ENCODE measurements around the gene RPS6KA2. TPM values are rescaled to one million over a fixed set of nuclear protein-coding genes. Genes with fewer than 3 reads are reported as not detected.

Gene RPS6KA2
- total RNA-seq, 3 donors from 2014 or later, result 8.6 to 21.3 (median 18.7) TPM

DNA sequence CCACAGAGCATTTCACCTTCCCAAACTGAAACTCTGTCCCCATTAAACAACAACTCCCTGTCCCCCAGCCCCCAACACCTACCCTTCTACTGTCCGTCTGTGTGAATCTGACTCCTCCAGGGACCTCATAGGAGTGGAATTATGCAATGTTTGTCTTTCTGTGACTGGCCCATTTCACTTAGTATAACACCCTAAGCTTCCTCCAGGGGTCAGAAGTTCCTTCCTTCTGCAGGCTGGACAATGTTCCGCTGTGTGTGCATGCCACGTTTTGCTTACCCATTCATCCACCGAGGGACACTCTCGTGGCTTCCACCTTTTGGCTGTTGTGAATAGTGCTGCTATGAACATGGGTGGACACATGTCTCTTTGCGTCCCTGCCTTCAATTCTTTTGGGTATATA lies 206.7 kb downstream of the RPS6KA2 start:
- no peak for TF ChIP-seq CTCF (IDR thresholded peaks at IDR 0.05)
- intact Hi-C loops (cut with DNase I, micrococcal nuclease), result no loop called here
- Histone ChIP-seq H3K36me3 (ENCODE audit: low read depth) (no peaks in the 10 kb centered on the region), H3K9me3 (no peaks in the 10 kb centered on the region), H3K4me3 (no peak overlapping the region), H3K4me1 (ENCODE audit: low read depth) (no peaks in the 10 kb centered on the region)
- no peak for ATAC-seq
- no peak for DNase-seq

GRCh38 chr6:166419717-166420116 lies 207.3 kb downstream of the RPS6KA2 start:
- ATAC-seq (no peak), DNase-seq (no peak)
- Histone ChIP-seq H3K36me3 (ENCODE audit: low read depth) (no peaks in the 10 kb centered on the region), H3K9me3 (no peaks in the 10 kb centered on the region), H3K4me3 (no peak overlapping the region), H3K4me1 (ENCODE audit: low read depth) (no peaks in the 10 kb centered on the region)
- TF ChIP-seq CTCF (IDR thresholded peaks at IDR 0.05), result no peak
- intact Hi-C loops (cut with DNase I, micrococcal nuclease), result no loop called here

DNA sequence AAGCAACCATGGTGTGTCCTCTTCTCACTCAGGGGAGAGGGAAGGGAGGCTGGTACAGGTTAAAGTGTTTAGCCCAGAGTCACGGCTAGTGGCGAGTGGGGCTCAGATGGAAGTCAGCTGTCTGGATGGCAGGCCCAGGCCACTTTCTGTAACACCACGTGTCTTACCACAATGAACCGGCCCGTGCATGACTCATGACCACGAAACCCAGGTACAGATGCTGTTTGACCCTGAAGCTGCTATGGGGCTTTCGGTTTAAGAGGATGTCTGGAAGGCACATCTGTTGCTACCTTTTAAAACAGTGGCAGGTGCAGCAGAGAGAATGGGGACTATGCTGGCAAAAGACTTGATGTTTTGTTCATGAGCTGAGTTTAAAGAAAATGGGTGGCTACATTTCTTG lies 207.8 kb downstream of the RPS6KA2 start:
- DNase-seq, result peak in 1 of 3 donors; percentile 38
- intact Hi-C loops (cut with DNase I, micrococcal nuclease), result no loop called here
- ATAC-seq, result peak; percentile 70

GRCh38 chr6:166418691-166419143 lies 208.3 kb downstream of the RPS6KA2 start:
- H3K36me3 ChIP-seq (ENCODE audit: low read depth), result no peaks in the 10 kb centered on the region
- ATAC-seq, result peak; percentile 29
- no peak overlapping the region for H3K4me3 ChIP-seq
- intact Hi-C loops (cut with DNase I, micrococcal nuclease), result no loop called here
- H3K9me3 ChIP-seq, result no peaks in the 10 kb centered on the region
- TF ChIP-seq CTCF (IDR thresholded peaks at IDR 0.05), result no peak
- DNase-seq, result peak in 1 of 3 donors; percentile 17
- H3K4me1 ChIP-seq (ENCODE audit: low read depth), result no peaks in the 10 kb centered on the region

More for the DNA sequence above, 207.8 kb downstream of the RPS6KA2 start:
- TF ChIP-seq CTCF (IDR thresholded peaks at IDR 0.05), result no peak
- Histone ChIP-seq H3K4me3 (no peak overlapping the region), H3K36me3 (ENCODE audit: low read depth) (no peaks in the 10 kb centered on the region), H3K4me1 (ENCODE audit: low read depth) (no peaks in the 10 kb centered on the region), H3K9me3 (no peaks in the 10 kb centered on the region)

GRCh38 chr6:166417285-166417691 lies 209.8 kb downstream of the RPS6KA2 start:
- Histone ChIP-seq H3K9me3 (no peaks in the 10 kb centered on the region), H3K4me3 (no peak overlapping the region), H3K4me1 (ENCODE audit: low read depth) (no peaks in the 10 kb centered on the region), H3K36me3 (ENCODE audit: low read depth) (no peaks in the 10 kb centered on the region)
- DNase-seq, result peak in 1 of 3 donors; percentile 13
- no peak for TF ChIP-seq CTCF (IDR thresholded peaks at IDR 0.05)
- intact Hi-C loops (cut with DNase I, micrococcal nuclease), result no loop called here
- peak; percentile 59 for ATAC-seq

GRCh38 chr6:166415833-166416347 lies 211.2 kb downstream of the RPS6KA2 start:
- intact Hi-C loops (cut with DNase I, micrococcal nuclease), result no loop called here
- DNase-seq (no peak), ATAC-seq (no peak)
- Histone ChIP-seq H3K9me3 (no peaks in the 10 kb centered on the region), H3K4me3 (no peak overlapping the region), H3K4me1 (ENCODE audit: low read depth) (no peaks in the 10 kb centered on the region), H3K36me3 (ENCODE audit: low read depth) (no peaks in the 10 kb centered on the region)
- TF ChIP-seq CTCF (IDR thresholded peaks at IDR 0.05), result no peak

Measured in mucosa of descending colon (tissue), 3 donors.